HUDEP-2 (cell line): ENCODE measurements around the gene NOS2.
"Not testable (repeated sequence)": the region's sequence is repeated elsewhere in the genome, so short reads cannot be mapped to it uniquely, and the experiment has no call there.

Experiments
- DNase-seq, 76 experiments: peaks; one replicate each; lab custom pipeline; 2025; ENCODE audit not compliant: unreplicated experiment in 76 of 76; lab: John Stamatoyannopoulos, UW

Gene NOS2

DNA sequence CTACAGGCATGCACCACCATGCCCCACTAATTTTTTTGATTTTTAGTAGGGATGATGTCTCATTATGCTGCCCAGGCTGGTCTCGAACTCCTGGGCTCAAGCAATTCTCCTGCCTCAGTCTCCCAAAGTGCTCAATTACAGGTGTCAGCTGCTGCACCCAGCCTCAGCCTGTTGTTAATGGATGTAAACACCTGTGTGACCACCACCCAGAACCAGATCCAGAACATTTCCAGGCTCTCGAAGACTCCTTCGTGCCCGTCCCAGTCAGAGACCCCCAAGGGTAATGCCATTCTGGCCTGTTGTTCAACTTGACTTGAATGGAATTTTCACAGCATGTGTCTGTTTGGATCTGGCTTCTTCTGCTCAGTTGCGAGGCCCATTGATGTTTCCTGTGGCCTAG lies 59.8 kb downstream of the NOS2 start:
- not testable (repeated sequence) for DNase-seq

DNA sequence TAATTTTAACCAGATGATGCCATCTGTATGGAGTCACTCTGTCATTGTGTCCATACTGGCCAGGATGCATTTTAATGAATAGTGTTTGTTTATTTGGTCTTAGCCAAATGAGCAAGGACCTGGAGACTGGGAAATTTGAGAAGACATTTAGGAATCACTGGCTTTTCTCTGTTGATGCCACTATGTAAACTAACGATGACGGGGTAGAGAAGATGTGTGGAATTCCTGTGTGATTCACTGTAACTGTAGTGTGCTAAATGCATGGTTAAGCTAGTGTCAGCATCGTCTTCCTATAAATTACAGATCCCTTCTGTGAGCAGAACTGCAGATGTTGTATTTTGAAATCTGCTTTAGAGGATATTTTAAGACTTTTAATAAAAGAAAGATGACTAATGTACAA lies 66.6 kb downstream of the NOS2 start:
- no peak for DNase-seq

DNA sequence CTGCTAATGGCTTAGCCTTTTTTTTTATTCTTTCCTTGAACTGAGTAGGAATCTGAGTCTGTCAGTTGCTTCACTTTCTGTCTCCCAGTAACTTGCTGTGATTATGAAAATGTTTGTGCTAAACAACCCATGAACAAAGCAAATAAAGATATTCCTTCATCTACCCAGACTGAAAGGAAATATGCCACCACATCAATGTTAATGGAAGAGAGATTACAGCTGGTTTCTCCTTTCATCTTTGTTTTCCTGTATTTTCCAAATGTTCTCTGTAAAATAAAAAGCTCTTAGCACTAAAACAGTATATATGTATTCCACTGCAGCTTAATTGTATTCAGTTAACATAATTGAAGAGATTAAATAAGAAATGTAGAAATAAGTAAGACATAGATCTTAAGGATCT lies 67.6 kb downstream of the NOS2 start:
- DNase-seq, result not testable (repeated sequence)

DNA sequence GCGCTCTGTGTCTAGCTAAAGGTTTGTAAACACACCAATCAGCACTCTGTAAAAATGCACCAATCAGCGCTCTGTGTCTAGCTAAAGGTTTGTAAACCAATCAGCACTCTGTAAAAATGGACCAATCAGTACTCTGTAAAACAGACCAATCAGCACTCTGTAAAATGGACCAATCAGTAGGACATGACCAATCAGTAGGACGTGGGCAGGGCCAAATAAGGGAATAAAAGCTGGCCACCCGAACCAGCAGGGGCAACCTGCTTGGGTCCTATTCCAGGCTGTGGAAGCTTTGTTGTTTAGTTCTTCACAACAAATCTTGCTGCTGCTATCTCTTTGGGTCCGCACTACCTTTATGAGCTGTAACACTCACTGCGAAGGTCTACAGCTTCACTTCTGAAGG lies 74.3 kb downstream of the NOS2 start:
- not testable (repeated sequence) for DNase-seq

DNA sequence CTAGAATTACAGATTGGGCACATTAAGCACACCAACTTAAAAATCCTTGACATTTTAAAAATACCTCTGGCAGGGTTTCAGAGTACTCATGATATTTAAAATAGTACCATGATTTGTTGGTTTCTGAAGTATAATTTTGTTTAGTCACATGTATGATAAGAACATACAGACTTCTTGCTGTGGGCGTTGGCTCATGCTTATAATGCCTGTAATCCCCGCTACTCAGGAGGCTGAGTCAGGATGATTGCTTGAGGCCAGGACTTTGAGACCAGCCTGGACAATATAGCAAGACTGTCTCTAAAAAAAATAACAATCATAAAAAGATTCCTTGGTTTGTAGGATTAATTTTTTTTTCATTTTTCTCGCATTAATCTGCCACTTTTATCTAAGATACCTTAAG lies 78.5 kb downstream of the NOS2 start:
- no peak for DNase-seq
